ENCODE measurements around the gene CDON.

Gene CDON

GRCh38 chr11:126011754-126012153 is 50.9 kb downstream of the CDON start:
- no peak for DNase-seq (ENCODE audit: low read depth)
- no peak for TF ChIP-seq CTCF (IDR thresholded peaks at IDR 0.05; ENCODE audit: control insufficient read depth, extremely low read depth, insufficient read depth)
- H3K4me3 ChIP-seq (ENCODE audit: low read depth, low read length) = no peak overlapping the region

- no peak for TF ChIP-seq CTCF (IDR thresholded peaks at IDR 0.05; ENCODE audit: control insufficient read depth, extremely low read depth, insufficient read depth)
- no peak for DNase-seq (ENCODE audit: low read depth)
- H3K4me3 ChIP-seq (ENCODE audit: low read depth, low read length) = no peak overlapping the region
Observed at GRCh38 chr11:126011265-126011664, 51.4 kb downstream of the CDON start.

GRCh38 chr11:126008956-126009355 is 53.7 kb downstream of the CDON start:
- no peak overlapping the region for H3K4me3 ChIP-seq (ENCODE audit: low read depth, low read length)
- no peak for DNase-seq (ENCODE audit: low read depth)
- TF ChIP-seq CTCF (IDR thresholded peaks at IDR 0.05; ENCODE audit: control insufficient read depth, extremely low read depth, insufficient read depth) = no peak

- no peak for DNase-seq (ENCODE audit: low read depth)
- no peak for TF ChIP-seq CTCF (IDR thresholded peaks at IDR 0.05; ENCODE audit: control insufficient read depth, extremely low read depth, insufficient read depth)
- no peak overlapping the region for H3K4me3 ChIP-seq (ENCODE audit: low read depth, low read length)
Observed at GRCh38 chr11:126007238-126007637, 55.4 kb downstream of the CDON start.

- H3K4me3 ChIP-seq (ENCODE audit: low read depth, low read length) = no peak overlapping the region
- TF ChIP-seq CTCF (IDR thresholded peaks at IDR 0.05; ENCODE audit: control insufficient read depth, extremely low read depth, insufficient read depth) = no peak
- no peak for DNase-seq (ENCODE audit: low read depth)
Observed at GRCh38 chr11:126006068-126006467, 56.6 kb downstream of the CDON start.

GRCh38 chr11:126002181-126002580 is 60.5 kb downstream of the CDON start:
- H3K4me3 ChIP-seq (ENCODE audit: low read depth, low read length) = no peak overlapping the region
- no peak for TF ChIP-seq CTCF (IDR thresholded peaks at IDR 0.05; ENCODE audit: control insufficient read depth, extremely low read depth, insufficient read depth)
- no peak for DNase-seq (ENCODE audit: low read depth)

GRCh38 chr11:125999234-125999880 is 63.3 kb downstream of the CDON start:
- H3K4me3 ChIP-seq (ENCODE audit: low read depth, low read length) = no peak overlapping the region
- no peak for TF ChIP-seq CTCF (IDR thresholded peaks at IDR 0.05; ENCODE audit: control insufficient read depth, extremely low read depth, insufficient read depth)
- no peak for DNase-seq (ENCODE audit: low read depth)

Measured in LNCaP clone FGC (cell line).